Erythroblast (primary cell): ENCODE data around the gene METTL5.
"Not testable (repeated sequence)": the region's sequence is repeated elsewhere in the genome, so short reads cannot be mapped to it uniquely, and the experiment has no call there.

Source experiments
- DNase-seq, 2 experiments: peaks; one replicate each; lab custom pipeline; 2025; lab: John Stamatoyannopoulos, UW
- GATA1 ChIP-seq: IDR thresholded peaks from 2 replicates; pipeline ENCODE4 v1.6.1; 2011; ENCODE audit warnings: low read depth, mild to moderate bottlenecking, control low read depth, low read length, moderate library complexity
- POLR2A ChIP-seq: IDR thresholded peaks from 2 replicates; pipeline ENCODE4 v1.6.1; 2011; ENCODE audit warnings: mild to moderate bottlenecking, low read length

METTL5 gene

DNA sequence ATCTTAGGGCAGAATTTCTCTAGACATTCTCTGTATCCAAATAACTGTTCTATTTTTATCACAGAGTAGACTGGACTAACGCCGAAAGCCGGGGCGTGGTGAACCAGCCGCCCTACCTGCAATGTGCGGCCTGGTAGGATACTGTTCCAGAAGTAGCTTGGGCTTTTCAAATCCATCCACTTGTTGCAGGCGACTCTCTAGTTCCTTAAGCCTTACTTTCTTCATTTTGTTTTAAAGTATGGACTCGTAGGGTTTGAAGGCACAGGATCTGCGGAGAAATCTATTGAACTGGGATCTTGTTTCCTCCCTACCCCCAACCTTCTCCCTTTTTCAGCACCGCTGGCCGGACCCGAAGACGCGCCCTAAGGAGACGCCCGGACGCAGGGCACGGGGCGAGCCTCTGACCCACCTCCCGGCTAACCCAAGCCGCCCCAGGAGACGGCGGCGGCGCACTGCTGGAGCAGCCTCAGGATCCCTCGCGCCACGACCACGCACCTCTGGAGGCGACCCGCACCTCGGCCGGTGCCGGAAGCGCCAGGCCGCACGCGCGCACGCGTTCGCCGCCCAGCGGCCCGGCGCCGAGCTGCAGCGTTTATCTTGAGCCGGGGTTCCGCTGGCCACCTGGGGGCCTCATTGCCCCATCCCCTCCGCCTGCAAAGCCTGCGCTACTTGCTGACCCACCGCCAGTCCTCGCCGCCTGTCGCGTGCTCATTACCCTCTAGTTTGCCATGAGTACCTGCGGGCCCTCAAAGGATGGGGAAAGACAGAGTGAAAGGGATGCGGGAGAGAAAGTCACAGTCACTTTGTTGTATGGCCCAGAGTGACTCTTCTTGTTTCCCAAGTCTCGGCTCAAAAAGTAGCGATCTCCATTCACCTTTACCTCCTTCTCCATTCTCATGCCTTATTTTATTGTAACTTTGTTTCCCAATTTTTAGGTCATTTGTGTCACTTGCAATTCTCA is at the start of gene METTL5:
Gene METTL5 (minus strand): TSS at position 533 of the 961 bp plus-strand sequence. CDS start 308 bp downstream, at position 225.
- TF ChIP-seq POLR2A: peak; percentile 79
- TF ChIP-seq GATA1: no peak
- peak; percentile 88 to 92 for DNase-seq

DNA sequence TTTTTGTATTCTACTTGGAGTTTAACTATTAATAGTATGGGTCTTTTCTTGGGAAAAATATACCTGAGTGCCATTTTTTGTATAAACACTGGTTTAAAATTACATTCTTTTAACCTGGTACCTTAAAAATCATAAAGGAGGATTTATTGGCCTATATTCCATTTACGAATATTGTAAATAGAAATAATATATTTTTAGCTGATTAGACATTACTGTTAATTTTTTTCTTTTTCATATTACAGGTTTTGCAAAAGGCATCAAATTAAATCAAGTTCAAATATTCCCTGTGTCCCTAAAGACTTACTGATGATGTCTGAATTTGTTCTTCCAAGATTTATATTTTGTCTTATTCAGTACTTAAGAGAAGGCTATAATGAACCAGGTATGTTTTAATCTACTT is 47.3 kb upstream of the METTL5 start:
- no peak for TF ChIP-seq GATA1
- no peak for TF ChIP-seq POLR2A
- no peak for DNase-seq

DNA sequence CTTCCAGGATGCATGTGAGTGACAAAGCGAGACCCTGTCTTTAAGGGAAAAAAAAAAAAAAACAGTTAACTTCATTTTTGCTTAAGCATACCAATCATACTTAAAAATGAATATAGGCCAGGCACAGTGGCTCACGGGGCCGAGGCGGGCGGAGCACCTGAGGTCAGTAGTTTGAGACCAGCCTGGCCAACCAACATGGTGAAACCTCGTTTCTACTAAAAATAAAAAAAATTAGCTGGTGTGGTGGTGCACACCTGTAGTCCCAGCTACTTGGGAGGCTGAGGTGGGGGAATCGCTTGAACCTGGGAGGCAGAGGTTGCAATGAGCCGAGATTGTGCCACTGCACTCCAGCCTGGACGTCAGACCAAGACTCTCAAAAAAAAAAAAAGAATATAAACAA is 46.7 kb upstream of the METTL5 start:
- DNase-seq: not testable (repeated sequence)

DNA sequence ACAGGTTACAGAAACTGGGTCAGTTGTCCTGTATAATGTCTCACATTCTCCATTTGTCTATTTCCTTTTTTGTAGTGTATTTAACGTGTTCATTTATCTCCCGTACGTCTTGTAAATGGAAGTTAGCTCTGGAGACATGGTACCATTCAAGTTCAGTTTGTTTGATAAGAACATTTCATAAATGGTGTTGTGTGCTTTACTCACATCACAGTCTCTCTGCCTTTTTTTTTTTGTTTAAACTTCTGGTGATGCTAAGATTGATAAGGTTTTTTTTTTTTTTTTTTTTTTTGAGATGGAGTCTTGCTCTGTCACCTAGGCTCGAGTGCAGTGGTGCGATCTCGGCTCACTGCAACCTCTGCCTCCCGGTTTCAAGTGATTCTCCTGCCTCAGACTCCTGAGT is 44.2 kb upstream of the METTL5 start:
- TF ChIP-seq GATA1 (no peak), POLR2A (no peak)
- peak in 1 of 2 experiments; percentile 31 for DNase-seq

DNA sequence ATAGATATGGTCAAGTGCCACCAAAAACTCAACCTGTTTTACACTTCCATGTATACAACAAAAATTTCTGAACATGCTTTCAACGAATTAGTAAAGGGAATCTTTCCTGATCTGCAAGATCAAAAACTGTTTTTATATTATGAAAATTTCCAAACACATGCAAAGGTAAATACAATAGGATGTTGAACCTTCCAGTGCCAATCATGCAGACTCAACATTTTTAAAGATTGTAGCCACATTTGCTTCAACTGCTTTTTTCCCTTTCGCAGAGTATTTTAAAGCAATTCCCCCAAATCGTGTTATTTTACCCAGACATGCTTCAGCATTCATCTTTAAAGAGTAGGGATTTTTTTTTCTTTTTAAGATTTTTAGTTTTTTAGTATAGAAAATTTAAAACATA is 42.9 kb upstream of the METTL5 start:
- no peak for DNase-seq
- TF ChIP-seq POLR2A (no peak), GATA1 (no peak)

DNA sequence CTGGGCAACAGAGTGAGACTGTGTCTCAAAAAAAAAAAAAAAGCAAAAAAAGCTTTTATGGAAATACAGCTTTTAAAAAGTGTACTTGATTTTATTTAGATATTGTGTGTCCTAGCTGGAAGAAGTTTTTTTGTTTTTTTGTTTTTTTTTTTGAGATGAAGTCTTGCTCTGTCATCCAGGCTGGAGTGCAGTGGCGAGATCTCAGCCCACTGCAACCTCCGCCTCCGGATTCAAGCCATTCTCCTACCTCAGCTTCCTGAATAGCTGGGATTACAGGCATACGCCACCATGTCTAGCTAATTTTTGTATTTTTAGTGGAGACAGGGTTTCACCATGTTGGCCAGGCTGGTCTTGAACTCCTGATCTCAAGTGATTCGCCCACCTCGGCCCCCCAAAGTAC is 41.5 kb upstream of the METTL5 start:
- not testable (repeated sequence) for DNase-seq

DNA sequence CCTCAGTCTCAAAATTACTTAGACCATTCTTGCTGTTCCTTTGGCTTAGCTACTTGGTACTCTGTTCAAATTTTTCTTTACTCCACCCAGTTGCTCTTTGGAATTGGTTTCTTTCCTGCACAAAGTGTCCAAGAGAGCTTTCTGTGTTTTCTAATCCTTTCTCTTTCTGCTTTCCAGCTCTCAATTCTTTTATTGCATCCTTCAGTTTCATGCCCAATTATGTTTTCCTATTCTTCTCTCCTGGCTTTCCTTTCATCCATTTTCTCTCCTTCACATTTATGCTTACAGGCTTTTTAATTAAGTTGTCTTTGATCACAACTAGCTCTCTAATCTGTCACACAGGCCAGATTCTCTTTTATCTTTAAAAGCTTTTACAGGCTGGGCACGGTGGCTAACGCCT is 40.8 kb upstream of the METTL5 start:
- no peak for DNase-seq
- TF ChIP-seq POLR2A: no peak
- no peak for TF ChIP-seq GATA1

DNA sequence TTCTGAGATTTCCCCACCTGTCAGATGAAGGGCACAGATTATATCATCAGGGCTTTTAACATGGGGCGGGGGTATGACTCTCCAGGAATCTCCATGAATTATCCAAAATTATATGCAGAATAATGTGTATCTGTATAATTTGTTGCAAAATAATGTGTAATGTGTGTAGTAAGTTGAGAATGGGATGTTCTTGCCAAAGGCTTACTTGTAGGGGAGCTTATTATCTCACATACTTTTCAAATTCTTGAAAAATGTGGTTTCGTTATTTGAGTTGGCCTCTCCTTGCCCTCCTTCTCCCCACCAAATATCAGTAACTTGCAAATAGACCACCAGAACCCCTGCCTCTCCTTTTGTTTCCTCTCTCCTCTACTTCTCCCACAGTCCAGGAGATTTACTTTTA is 38.1 kb upstream of the METTL5 start:
- no peak for TF ChIP-seq POLR2A
- no peak for TF ChIP-seq GATA1
- no peak for DNase-seq

DNA sequence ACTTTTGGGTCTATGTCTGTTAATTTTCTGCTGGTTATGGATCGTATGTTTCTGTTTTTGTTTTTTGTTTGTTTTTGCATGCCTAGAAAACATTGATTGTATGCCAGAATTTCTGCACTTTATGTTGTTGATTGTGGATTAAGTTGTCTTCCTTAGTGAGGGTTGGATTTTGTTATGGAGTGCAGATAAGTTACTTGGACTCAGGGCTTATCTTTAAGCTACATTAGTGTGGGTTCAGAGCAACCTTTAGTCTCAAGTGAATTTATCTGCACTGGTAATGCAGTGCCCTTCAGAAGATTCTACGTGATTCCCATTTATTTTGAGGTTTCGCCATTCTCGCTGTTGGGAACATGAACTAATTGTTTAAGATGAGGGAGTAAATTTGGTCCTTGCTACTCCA is 35.4 kb upstream of the METTL5 start:
- DNase-seq: peak; percentile 25 to 51
- TF ChIP-seq POLR2A: no peak
- no peak for TF ChIP-seq GATA1

DNA sequence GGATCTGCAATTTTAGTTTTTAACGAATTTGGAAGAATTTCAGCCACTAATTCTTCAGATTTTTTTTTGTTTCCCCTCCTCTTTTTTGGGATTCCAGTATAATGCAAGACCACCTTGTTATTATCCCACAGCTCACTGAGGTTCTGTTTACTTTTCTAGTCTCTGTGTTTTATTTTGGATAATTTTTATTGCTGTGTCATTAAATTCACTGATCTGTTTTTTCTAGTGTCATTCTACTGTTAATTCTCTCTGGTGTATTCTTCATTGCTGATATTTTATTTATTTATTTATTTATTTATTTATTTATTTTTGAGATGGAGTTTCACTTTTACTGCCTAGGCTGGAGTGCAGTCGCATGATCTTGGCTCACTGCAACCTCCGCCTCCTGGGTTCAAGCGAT is 34.7 kb upstream of the METTL5 start:
- DNase-seq: no peak

DNA sequence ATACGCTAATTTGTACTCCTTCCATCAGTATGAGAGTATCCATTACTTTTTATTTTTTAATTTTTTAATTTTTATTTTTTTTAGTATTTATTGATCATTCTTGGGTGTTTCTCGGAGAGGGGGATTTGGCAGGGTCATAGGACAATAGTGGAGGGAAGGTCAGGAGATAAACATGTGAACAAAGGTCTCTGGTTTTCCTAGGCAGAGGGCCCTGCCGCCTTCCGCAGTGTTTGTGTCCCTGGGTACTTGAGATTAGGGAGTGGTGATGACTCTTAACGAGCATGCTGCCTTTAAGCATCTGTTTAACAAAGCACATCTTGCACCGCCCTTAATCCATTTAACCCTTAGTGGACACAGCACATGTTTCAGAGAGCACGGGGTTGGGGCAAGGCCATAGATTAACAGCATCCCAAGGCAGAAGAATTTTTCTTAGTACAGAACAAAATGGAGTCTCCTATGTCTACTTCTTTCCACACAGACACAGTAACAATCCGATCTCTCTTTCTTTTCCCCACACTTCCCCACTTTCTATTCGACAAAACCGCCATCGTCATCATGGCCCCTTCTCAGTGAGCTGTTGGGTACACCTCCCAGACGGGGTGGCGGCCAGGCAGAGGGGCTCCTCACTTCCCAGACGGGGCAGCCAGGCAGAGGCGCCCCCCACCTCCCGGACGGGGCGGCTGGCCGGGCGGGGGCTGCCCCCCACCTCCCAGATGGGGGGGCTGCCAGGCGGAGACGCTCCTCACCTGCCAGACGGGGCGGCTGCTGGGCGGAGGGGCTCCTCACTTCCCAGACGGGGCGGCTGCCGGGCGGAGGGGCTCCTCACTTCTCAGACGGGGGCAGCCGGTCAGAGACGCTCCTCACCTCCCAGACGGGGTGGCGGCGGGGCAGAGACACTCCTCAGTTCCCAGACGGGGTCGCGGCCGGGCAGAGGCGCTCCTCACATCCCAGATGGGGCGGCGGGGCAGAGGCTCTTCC is 30.9 kb upstream of the METTL5 start:
- DNase-seq: not testable (repeated sequence)

More for the DNA sequence above, 34.7 kb upstream of the METTL5 start:
- TF ChIP-seq GATA1 (no peak), POLR2A (no peak)

DNA sequence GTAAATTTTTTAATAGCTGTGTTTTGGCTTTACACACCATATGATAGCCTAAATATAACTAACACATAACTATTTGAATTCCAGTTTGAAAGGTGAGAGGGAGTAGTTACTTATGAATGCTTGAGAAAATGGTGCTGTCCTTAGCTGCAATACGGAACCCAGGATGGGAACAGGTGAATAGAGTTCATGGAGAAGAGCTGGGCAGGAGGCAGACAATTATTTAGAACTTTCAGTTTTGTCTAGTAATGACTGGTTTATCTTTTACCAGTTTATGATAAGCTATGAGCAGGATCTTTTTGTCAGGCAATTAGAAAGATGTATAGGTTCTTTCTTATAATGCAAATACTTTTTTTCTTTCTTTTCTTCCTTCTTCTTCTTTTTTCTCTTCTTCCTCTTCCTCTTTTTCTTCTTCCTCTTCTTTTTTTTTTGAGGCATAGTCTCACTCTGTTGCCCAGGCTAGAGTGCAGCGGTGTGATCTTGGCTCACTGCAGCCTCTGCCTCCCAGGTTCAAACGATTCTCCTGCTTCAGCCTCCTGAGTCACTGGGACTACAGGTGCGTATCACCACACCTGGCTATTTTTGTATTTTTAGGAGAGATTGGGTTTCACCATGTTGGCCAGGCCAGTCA is 28.4 kb upstream of the METTL5 start:
- peak in 1 of 2 experiments; percentile 19 for DNase-seq
- no peak for TF ChIP-seq POLR2A

DNA sequence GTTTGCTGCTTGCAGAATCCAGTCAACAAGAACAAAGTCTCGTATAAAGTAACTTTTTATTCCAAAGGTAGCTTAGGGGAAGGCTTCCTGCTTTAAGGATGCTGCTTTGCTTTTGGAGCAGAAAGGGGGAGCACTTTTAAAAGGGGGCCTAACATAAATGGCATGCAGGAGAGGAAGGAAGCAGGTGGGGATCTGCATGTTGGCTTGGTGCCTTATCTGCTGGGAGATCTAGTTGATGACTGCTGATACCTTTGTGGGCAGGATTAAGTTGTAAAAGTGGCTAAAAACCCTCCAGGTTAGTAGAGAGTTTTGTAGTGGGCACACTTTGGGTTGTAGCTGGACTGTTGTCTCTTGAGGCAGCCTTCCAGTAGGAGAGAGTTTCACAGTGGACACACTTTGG is 25.0 kb upstream of the METTL5 start:
- no peak for DNase-seq

DNA sequence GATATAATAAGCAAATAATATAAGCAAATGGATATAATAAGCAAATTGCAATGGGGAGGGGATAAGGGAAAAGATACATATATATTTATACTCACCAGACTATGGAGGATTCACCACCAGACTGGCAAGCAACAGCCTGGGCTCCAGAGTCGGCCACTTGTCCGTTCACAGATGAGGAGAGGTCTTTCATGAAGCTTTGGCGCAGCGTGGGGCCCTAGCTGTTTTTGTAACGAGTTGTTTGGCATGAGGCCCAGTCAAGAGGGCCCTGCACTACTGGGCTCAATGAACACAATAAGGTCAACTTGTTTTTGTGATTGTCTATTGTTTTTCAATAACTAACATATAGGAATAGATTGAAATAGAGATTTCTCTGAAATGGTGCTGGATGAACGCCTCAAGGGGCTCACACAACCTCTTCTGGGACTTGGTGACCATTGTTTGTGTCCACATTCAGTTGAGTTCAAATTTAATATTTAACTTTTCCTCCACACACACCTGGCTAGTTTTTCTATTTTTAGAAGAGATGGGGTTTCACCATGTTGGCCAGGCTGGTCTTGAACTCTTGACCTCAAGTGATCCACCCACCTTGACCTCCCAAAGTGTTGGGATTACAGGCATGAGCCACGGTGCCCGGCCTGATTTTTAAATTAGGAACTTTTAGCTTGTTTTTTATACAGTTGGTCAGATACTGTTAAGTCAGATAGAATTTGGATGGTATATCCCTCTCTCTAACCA is 24.4 kb upstream of the METTL5 start:
- not testable (repeated sequence) for DNase-seq

More for the DNA sequence above, 25.0 kb upstream of the METTL5 start:
- no peak for TF ChIP-seq GATA1
- TF ChIP-seq POLR2A: no peak
